HG03469 (cell line): ENCODE results near the gene GPC6.

Source experiments
- ATAC-seq: cut with Tn5 transposase; IDR thresholded peaks from one replicate; pipeline ENCODE4 v1.9.1; 2021; ENCODE audit warnings: mild to moderate bottlenecking, moderate library complexity, moderate number of reproducible peaks; ENCODE audit not compliant: unreplicated experiment

Gene GPC6

GRCh38 chr13:94138831-94139230 is 912.2 kb downstream of the GPC6 start:
- ATAC-seq = no peak

GRCh38 chr13:94139393-94139995 is 912.9 kb downstream of the GPC6 start:
- no peak for ATAC-seq

- ATAC-seq = no peak
Observed at GRCh38 chr13:94140027-94140426, 913.4 kb downstream of the GPC6 start.

GRCh38 chr13:94140511-94140910 is 913.9 kb downstream of the GPC6 start:
- ATAC-seq = no peak

GRCh38 chr13:94143624-94144350 is 917.2 kb downstream of the GPC6 start:
- no peak for ATAC-seq

GRCh38 chr13:94145966-94146365 is 919.4 kb downstream of the GPC6 start:
- no peak for ATAC-seq

GRCh38 chr13:94153586-94153985 is 927.0 kb downstream of the GPC6 start:
- ATAC-seq = no peak

- ATAC-seq = no peak
Observed at GRCh38 chr13:94154367-94154766, 927.8 kb downstream of the GPC6 start.

GRCh38 chr13:94157705-94158218 is 931.2 kb downstream of the GPC6 start:
- ATAC-seq = no peak

- ATAC-seq = no peak
Observed at GRCh38 chr13:94160875-94161274, 934.3 kb downstream of the GPC6 start.

- no peak for ATAC-seq
Observed at GRCh38 chr13:94162289-94162688, 935.7 kb downstream of the GPC6 start.

- ATAC-seq = no peak
Observed at GRCh38 chr13:94163535-94163934, 936.9 kb downstream of the GPC6 start.

GRCh38 chr13:94168783-94169453 is 942.3 kb downstream of the GPC6 start:
- no peak for ATAC-seq

- ATAC-seq = no peak
Observed at GRCh38 chr13:94169454-94170144, 943.0 kb downstream of the GPC6 start.

GRCh38 chr13:94170145-94170571 is 943.6 kb downstream of the GPC6 start:
- no peak for ATAC-seq

GRCh38 chr13:94172416-94172815 is 945.8 kb downstream of the GPC6 start:
- ATAC-seq = no peak

GRCh38 chr13:94173312-94173854 is 946.8 kb downstream of the GPC6 start:
- no peak for ATAC-seq

- no peak for ATAC-seq
Observed at GRCh38 chr13:94174009-94174408, 947.4 kb downstream of the GPC6 start.

- no peak for ATAC-seq
Observed at GRCh38 chr13:94175076-94175475, 948.5 kb downstream of the GPC6 start.

GRCh38 chr13:94176561-94176960 is 950.0 kb downstream of the GPC6 start:
- no peak for ATAC-seq

- ATAC-seq = no peak
Observed at GRCh38 chr13:94177041-94177440, 950.4 kb downstream of the GPC6 start.
